UCSD-AML1 (cell line): Measurements from ENCODE around the gene ZNF664.

Source experiments
- DNase-seq: peaks from one replicate; lab custom pipeline; 2025; ENCODE audit not compliant: unreplicated experiment; lab: John Stamatoyannopoulos, UW

The ZNF664 gene

DNA sequence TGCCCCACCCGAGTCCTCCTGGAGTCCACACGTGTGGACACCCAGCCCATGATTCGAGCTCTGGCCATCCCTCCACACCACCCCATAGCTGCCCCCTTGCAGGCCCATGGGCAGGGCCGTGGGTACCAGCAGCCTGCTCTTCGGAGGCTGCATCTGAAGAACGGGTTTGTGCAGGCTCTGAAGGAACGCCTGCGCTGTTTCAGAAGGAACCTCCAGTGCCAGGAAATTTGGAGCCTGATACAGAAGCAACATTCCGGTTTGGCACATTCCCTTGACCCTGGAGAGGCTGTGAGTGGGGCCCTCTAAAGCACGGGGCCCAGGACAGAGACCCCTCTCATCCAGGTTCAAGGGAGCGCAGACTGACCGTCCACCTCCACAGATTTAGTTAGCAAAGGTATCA lies 57.0 kb downstream of the ZNF664 start:
- DNase-seq: no peak

DNA sequence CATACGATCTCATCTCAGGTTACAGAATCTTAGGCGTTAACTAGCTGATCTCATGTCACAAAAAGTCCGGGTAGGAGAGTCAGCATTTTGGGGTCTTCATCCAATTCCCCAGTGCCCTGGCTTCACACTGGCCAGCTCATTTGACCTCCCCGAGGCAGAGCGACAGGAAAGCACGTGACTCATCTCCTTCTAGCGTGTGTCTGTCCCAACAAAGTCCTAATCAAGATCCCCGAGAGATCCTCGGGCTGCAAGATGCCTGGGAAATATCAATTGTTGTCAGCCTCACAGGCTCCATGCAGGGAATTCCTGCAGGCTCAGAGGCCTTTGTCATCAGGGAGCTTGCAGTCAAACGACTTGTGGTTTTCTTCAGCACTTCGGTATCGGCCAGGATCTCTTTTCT lies 57.5 kb downstream of the ZNF664 start:
- DNase-seq: no peak

DNA sequence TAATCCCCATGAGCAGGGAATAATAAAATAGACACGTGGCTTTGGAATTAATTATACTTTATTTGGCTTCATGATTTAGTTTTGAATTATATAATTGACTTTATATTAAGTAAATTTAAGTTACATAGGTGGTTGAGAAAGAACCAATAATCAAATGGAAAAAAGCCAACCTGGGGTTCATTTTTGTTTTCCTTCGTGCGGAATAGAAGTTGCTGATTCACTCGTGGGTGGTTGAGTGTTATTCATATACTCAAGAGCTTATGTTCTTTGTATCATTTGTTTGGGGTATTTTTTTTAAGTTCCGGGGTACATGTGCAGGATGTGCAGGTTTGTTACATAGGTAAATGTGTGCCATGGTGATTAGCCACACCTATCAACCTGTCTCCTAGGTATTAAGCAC lies 58.0 kb downstream of the ZNF664 start:
- no peak for DNase-seq

DNA sequence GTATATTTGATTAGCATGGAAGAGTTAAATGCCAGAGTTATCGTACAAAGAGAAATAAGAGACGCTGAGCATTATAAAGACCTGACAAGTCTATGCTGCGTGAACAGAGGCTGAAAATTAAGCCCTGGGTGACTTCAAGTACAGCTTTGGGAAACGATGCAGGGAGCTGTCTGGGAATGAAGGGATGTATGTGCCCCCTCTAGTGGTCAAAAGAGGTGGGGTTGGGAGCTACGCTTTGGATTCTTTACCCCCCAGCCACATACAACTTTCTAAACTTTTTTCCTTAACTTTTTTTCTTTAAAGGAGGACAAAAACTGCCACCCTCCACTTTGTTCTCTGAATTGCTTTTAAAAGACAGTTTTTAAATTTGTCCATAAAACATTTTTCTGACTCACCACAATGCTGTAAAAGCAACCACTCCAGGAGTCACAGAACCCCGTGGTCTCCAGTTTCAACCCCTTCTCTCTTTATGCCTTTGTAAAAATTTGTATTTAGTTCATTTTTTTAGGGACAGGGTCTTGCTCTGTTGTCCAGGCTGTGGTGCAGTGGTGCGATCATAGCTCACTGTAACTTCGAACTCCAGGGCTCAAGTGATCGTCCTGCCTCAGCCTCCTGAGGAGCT lies 59.4 kb downstream of the ZNF664 start:
- peak; percentile 23 for DNase-seq

DNA sequence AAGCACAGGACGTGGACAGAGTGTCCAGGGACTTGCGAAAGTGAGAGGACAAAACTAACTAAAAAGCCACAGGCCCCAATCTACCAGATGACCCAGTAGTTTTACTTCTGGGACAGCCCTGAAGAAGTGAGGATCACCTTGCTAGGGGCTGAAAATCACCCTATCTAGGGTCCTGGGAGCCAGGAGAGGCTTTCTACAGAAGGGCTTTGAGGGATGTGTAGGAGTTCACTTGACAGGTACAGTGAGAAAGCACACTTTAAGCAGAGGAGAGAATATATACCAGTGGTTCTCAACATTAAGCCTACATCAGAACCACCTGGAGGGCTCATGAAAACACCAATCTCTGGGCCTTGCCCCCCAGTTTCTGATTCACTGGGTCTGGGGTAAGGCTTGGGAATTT lies 60.8 kb downstream of the ZNF664 start:
- DNase-seq: no peak

DNA sequence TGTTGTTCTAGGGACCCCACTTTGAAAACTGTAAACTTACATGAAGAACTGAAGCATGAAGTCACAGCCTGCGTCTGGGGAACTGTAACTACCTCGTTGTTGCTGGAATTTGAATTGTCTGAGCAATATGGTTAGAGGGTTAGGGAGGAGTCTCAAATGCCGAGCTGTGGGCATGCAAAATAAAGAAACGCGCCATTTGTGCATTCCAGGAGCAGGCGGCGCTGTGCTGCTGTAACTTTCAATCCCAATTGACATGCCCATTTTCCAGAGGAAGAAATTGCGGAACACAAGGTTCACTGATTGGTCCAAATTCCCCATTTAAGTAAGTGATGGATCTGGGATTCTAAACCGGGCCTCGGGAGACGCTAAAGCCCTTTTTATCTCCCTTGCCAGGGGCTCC lies 61.3 kb downstream of the ZNF664 start:
- no peak for DNase-seq

DNA sequence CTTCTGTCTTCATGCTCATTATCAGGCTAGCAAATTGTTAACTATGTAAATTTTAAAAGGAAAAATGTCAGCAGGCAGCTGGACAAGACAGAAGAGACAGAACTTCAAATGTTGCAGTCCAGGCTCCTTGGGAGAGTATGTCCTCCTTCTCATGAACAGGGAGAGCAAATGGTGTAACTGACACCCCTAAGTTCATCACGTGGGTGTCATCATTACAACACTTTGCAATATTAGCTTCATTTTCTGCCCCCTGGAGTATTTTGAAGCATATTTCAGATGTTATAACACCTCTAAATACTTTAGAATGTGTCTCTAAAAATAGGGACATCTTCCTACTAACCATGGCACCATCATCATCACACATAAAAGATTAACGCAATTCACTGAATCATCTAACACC lies 62.1 kb downstream of the ZNF664 start:
- no peak for DNase-seq

DNA sequence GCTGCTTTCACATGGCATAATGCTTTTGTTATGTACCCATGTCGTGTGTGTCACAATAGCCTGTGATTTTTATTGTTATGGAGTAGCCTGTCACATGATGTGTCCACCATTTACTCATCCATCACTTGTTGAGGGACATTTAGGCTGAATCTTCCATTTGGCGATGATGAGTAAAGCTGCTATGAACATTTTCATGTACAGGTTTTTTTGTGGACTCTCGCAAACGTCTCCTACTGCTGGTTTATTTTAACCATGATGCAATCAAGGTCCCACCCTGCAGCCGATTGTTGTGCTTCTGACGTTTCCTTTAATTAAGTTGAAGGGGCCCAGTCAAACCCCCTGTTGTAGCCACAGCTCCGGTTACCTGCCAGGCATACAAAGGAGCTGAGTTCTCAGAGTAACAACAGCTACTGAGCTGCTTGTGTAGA lies 63.2 kb downstream of the ZNF664 start:
- DNase-seq: no peak

DNA sequence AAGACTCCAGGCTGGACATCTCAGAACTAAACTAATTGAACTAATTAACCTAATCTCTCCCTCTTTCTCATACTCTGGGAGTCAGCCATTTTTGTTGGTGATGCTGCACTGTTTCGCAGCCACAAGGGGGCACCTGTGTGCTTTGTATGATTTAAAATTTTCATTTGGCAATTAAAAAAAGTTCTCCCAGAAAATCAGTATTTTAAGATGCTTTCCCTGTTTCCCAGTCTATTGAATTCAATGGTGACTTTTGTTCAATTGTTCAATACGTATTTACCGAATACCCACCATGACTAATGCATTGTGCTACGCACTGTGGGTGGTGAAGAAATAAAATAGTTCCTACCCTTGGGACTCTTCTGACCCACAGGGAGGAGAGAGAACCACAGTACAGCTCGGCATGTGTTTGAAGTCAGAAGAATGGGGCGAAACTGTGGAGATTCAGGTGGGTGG lies 63.7 kb downstream of the ZNF664 start:
- peak; percentile 31 for DNase-seq

DNA sequence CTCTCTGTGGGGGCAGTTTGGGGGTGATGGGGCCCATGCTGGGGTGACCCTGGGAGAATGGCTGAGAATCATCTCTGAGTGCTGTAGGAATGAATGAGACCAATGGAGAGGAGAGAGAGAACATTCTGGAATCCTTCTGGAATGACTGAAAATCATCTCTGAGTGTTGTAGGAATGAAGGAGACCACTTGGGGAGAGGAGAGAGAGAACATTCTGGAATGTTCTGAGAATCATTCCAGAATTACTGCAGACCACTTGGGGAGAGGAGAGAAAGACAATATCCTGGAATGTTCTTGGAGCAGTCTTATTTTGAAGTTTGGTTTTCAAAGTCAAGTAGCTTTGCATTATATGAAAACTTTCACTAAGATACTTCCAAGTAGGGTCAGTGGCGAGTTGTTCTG lies 64.3 kb downstream of the ZNF664 start:
- DNase-seq: no peak

- peak; percentile 27 for DNase-seq
Measured at GRCh38 chr12:124039276-124039675, 66.3 kb downstream of the ZNF664 start.

GRCh38 chr12:124040291-124040690 lies 67.3 kb downstream of the ZNF664 start:
- DNase-seq: no peak

DNA sequence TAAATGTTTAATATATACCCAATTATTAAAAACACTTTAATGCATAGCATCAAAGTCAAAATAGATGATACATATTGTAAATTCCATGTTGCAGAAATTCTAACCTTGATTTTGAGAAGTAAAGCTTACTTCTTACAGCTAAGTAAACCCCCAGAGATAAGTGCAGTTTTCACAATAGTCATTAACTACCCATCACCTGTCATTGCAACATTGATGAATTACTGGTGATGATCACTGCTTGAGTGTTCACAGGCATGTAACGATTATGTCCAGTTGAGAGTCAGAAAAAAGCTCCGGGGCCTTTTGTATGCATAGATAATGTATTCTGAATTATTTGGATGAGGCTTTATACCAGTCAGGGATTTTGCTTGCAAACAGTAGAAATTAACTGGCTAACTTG lies 67.7 kb downstream of the ZNF664 start:
- DNase-seq: no peak

GRCh38 chr12:124041907-124042306 lies 68.9 kb downstream of the ZNF664 start:
- no peak for DNase-seq

DNA sequence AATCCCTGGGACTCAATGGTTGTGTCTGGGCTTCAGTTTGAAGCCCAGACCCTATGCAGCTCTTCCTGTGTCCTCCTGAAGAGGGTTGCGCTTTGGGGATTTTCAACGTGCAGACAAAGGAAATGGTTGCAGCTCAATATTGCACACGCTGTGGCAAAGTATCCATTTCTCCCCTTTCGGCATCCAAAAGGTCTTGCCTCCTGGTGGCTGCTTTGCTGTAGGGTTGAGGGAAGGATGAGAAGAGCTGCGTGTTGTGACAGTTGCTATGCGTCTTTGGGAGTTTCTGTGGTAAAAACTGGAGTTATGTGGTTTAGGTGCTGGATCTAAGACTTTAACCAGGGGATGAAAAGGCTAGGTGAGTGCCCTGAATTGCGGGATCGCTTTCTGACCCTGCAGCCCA lies 71.0 kb downstream of the ZNF664 start:
- no peak for DNase-seq

GRCh38 chr12:124044809-124045321 lies 71.8 kb downstream of the ZNF664 start:
- DNase-seq: no peak

- no peak for DNase-seq
Measured at GRCh38 chr12:124045671-124046455, 72.8 kb downstream of the ZNF664 start.

- DNase-seq: no peak
Measured at GRCh38 chr12:124046456-124046740, 73.4 kb downstream of the ZNF664 start.

- DNase-seq: no peak
Measured at GRCh38 chr12:124047045-124047566, 74.1 kb downstream of the ZNF664 start.

DNA sequence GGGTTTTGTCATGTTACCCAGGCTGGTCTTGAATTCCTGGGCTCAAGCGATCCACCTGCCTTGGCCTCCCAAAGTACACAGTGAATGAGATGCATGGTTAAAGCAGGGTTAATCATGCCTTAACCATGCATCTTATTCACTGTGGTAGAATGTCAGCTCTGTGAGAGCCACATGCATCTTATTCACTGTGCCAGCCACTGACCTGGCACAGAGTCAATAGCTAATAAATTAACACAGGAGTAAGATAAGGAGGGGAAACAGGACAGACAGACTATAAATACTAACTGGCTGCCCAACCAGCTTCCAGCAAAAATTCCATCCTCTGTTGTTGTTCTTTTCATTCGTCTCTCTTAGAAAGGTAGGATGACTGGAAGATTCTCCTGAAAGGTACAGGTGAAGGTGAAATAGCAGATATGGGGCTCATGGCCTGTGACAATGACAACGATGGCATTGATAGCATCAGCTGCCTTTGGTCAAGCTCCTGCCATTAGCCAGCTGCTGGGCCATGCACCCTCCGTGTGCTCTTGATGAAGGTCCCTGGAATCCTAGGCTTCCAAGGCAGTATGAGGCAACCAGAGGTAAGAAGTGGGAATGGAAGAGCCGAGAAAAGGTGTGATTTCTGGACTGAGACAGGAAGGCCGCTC lies 76.6 kb downstream of the ZNF664 start:
- no peak for DNase-seq

GRCh38 chr12:124053851-124054250 lies 80.8 kb downstream of the ZNF664 start:
- peak; percentile 25 for DNase-seq

DNA sequence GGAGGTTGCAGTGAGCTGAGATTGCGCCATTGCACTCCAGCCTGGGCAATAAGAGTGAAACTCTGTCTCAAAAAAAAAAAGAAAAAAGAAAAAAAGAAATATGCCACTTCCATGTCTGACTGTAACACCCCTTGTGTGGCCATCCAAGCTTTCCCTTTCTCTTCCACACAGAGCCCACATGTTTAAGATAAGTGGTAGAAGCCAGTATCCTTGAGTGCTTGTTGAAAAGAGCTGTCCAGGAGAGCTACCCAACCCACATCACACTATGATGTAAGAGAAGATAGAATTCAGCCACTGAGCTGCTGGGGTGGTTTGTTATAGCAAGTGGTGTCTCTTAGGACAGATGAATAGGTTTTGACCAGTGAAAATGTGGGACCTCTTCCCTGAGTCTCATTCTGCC lies 82.1 kb downstream of the ZNF664 start:
- DNase-seq: no peak
